Neural cell (in vitro differentiated cells): ENCODE measurements around the gene OST4. TPM values are rescaled to one million over a fixed set of nuclear protein-coding genes. Genes with fewer than 3 reads are reported as not detected.

Experiments used
- H2AFZ ChIP-seq: fragments of 200-600, 300-800 bp; sonication (generic), shearing (Covaris generic); 2 replicates; pipeline ENCODE4 v1.6.0; 2014; ENCODE audit warnings: low read depth, mild to moderate bottlenecking, antibody characterized with exemption, low read length, moderate library complexity
- H3F3A ChIP-seq: fragments of 200-600 bp; shearing (Covaris generic); 2 replicates; pipeline ENCODE4 v1.6.1; 2016; ENCODE audit warnings: mild to moderate bottlenecking, moderate library complexity, mixed read lengths, antibody characterized with exemption, low read length; ENCODE audit not compliant: insufficient read depth, poor library complexity, severe bottlenecking
- H3K27ac ChIP-seq: fragments of 200-600, 300-800 bp; sonication (generic), shearing (Covaris generic); 2 replicates; pipeline ENCODE4 v1.5.1; 2014; ENCODE audit warnings: mild to moderate bottlenecking, low read length, moderate library complexity
- H3K27me3 ChIP-seq: fragments of 300-800, 200-600 bp; sonication (generic), shearing (Covaris generic); 2 replicates; pipeline ENCODE4 v1.6.0; 2014; ENCODE audit warnings: mild to moderate bottlenecking, low read depth, low read length, moderate library complexity; ENCODE audit not compliant: insufficient read depth
- H3K36me3 ChIP-seq: fragments of 300-800, 200-600 bp; sonication (generic), shearing (Covaris generic); 2 replicates; pipeline ENCODE4 v1.5.1; 2014; ENCODE audit warnings: mild to moderate bottlenecking, antibody characterized with exemption, low read length, moderate library complexity; ENCODE audit not compliant: insufficient read depth
- H3K4me2 ChIP-seq: fragments of 300-800, 200-600 bp; sonication (generic), shearing (Covaris generic); 2 replicates; pipeline ENCODE4 v1.6.0; 2014; ENCODE audit warnings: mild to moderate bottlenecking, low read length
- H3K4me3 ChIP-seq: fragments of 300-800, 200-600 bp; sonication (generic), shearing (Covaris generic); 2 replicates; pipeline ENCODE4 v1.5.1; 2014; ENCODE audit warnings: mild to moderate bottlenecking, low read length, moderate library complexity
- H3K79me2 ChIP-seq: fragments of 200-600 bp; shearing (Covaris generic); replicated peaks from 2 replicates; pipeline ENCODE4 v1.6.0; 2014; ENCODE audit warnings: mild to moderate bottlenecking, low read length, moderate library complexity; ENCODE audit not compliant: insufficient read depth
- H3K9ac ChIP-seq: fragments of 300-800, 200-600 bp; sonication (generic), shearing (Covaris generic); 2 replicates; pipeline ENCODE4 v1.6.1; 2016; ENCODE audit warnings: mild to moderate bottlenecking, low read length, mixed read lengths
- H3K9me2 ChIP-seq: fragments of 200-600 bp; shearing (Covaris generic); 2 replicates; pipeline ENCODE4 v1.6.1; 2016; ENCODE audit warnings: mild to moderate bottlenecking, low read length, mixed read lengths; ENCODE audit not compliant: insufficient read depth
- H3K9me3 ChIP-seq: fragments of 200-600, 300-800 bp; sonication (generic), shearing (Covaris generic); 2 replicates; pipeline ENCODE4 v1.6.1; 2016; ENCODE audit warnings: mild to moderate bottlenecking, mixed run types, low read length, moderate library complexity, mixed read lengths
- H4K20me1 ChIP-seq: fragments of 200-600 bp; shearing (Covaris generic); 2 replicates; pipeline ENCODE4 v1.6.1; 2016; ENCODE audit warnings: mild to moderate bottlenecking, mixed run types; ENCODE audit not compliant: insufficient read depth
- CTCF ChIP-seq: fragments of 450-650 bp; IDR thresholded peaks from 2 replicates; pipeline ENCODE4 v1.5.1; 2014; ENCODE audit warnings: antibody characterized with exemption, mild to moderate bottlenecking, moderate library complexity; ENCODE audit not compliant: poor library complexity, severe bottlenecking
- EP300 ChIP-seq: fragments of 450-650 bp; conservative IDR thresholded peaks from 2 replicates; pipeline ENCODE4 v1.6.1; 2014; ENCODE audit warnings: antibody characterized with exemption, mild to moderate bottlenecking, moderate library complexity; ENCODE audit not compliant: poor library complexity, severe bottlenecking
- EZH2 ChIP-seq: fragments of 200-600, 300-800 bp; shearing (Covaris generic), sonication (generic); IDR thresholded peaks from 2 replicates; pipeline ENCODE4 v1.6.1; 2014; ENCODE audit warnings: antibody characterized with exemption, low read length, borderline replicate concordance, mild to moderate bottlenecking; ENCODE audit not compliant: insufficient read depth, poor library complexity, severe bottlenecking
- MXI1 ChIP-seq: fragments of 450-650 bp; conservative IDR thresholded peaks from 2 replicates; pipeline ENCODE4 v1.6.1; 2014; ENCODE audit warnings: antibody characterized with exemption, mild to moderate bottlenecking; ENCODE audit not compliant: poor library complexity, severe bottlenecking
- POLR2AphosphoS5 ChIP-seq: IDR thresholded peaks from 2 replicates; pipeline ENCODE4 v1.6.1; 2012
- RAD21 ChIP-seq: fragments of 450-650 bp; conservative IDR thresholded peaks from 2 replicates; pipeline ENCODE4 v1.6.1; 2014; ENCODE audit warnings: antibody characterized with exemption, mild to moderate bottlenecking, moderate library complexity
- SMC3 ChIP-seq: fragments of 450-650 bp; conservative IDR thresholded peaks from 2 replicates; pipeline ENCODE4 v1.6.1; 2014; ENCODE audit warnings: antibody characterized with exemption, mild to moderate bottlenecking, moderate library complexity; ENCODE audit not compliant: poor library complexity
- TAF1 ChIP-seq: IDR thresholded peaks from 2 replicates; pipeline ENCODE4 v1.6.1; 2012; ENCODE audit warnings: low read depth
- polyA plus RNA-seq: library from polyadenylated mRNA; depleted of rRNA; stranded (reverse); fragments of >200 nt; gene quantifications from 2 replicates; pipeline ENCODE4 v1.2.3, GENCODE V29; 2014
- TF ChIP-seq, protein P1 (sequence below): IDR thresholded peaks from 2 replicates; pipeline ENCODE4 v1.6.1; 2012; ENCODE audit warnings: borderline replicate concordance

The OST4 gene
- polyA plus RNA-seq, 1 donor from 2014 or later = 263 TPM

- no peak overlapping the region for H2AFZ ChIP-seq
- no peak overlapping the region for H3K4me2 ChIP-seq
- H3K79me2 ChIP-seq = peaks cover 3% of the 10 kb centered on the region
- no peak overlapping the region for H3K4me3 ChIP-seq
- H3K9me2 ChIP-seq = no peaks in the 10 kb centered on the region
- no peaks in the 10 kb centered on the region for H3F3A ChIP-seq
- no peak overlapping the region for H3K27ac ChIP-seq
- no peaks in the 10 kb centered on the region for H3K27me3 ChIP-seq
- no peaks in the 10 kb centered on the region for H3K36me3 ChIP-seq
- H3K9ac ChIP-seq = no peak overlapping the region
- H4K20me1 ChIP-seq = no peaks in the 10 kb centered on the region
- TF ChIP-seq CTCF (no peak), MXI1 (no peak)
- no peaks in the 10 kb centered on the region for H3K9me3 ChIP-seq
Measured at GRCh38 chr2:27038012-27038411, 33.4 kb downstream of the OST4 start.

DNA sequence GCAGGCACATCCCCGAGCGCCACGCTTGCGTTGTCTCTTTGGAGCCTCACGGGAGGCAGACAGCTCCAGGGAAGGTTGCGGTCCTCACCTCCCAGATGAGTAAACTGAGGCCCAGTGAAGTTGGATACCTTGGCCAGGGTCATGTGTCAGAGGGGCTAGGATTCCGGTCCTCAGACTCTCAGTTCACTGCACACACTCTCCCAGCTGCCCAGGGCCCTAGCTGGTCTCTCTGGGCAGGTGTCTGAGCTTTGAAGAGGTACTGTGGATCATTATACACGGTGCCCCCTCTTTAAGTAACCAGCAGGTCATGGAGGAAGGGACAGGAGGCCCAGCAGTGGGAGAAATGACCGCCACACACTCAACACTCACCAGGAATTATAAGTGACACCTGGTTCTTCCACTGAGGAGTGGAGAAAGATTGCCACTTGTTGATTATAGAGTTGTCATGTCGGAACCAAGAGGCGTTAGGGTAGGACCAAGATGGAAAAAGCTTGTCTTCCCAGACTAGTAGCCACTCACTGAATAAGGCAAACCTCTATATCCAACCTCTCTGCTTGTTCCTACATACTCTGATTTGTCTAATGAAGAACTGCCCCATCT is 38.1 kb downstream of the OST4 start:
- Histone ChIP-seq H3K27me3 (no peaks in the 10 kb centered on the region), H3K9ac (peak overlapping the region; percentile 68), H3K27ac (peak overlapping the region; percentile 38), H3K9me3 (no peaks in the 10 kb centered on the region), H3K4me2 (peak overlapping the region; percentile 95), H4K20me1 (no peaks in the 10 kb centered on the region), H3K79me2 (peaks cover 3% of the 10 kb centered on the region), H3F3A (no peaks in the 10 kb centered on the region), H3K9me2 (no peaks in the 10 kb centered on the region), H2AFZ (peak overlapping the region; percentile 42), H3K36me3 (no peaks in the 10 kb centered on the region), H3K4me3 (peak overlapping the region; percentile 87)
- TF ChIP-seq MXI1 (no peak), CTCF (no peak), EZH2 (no peak), TAF1 (no peak), SMC3 (no peak), EP300 (no peak), POLR2AphosphoS5 (no peak), RAD21 (no peak)
- TF ChIP-seq, protein P1, sequence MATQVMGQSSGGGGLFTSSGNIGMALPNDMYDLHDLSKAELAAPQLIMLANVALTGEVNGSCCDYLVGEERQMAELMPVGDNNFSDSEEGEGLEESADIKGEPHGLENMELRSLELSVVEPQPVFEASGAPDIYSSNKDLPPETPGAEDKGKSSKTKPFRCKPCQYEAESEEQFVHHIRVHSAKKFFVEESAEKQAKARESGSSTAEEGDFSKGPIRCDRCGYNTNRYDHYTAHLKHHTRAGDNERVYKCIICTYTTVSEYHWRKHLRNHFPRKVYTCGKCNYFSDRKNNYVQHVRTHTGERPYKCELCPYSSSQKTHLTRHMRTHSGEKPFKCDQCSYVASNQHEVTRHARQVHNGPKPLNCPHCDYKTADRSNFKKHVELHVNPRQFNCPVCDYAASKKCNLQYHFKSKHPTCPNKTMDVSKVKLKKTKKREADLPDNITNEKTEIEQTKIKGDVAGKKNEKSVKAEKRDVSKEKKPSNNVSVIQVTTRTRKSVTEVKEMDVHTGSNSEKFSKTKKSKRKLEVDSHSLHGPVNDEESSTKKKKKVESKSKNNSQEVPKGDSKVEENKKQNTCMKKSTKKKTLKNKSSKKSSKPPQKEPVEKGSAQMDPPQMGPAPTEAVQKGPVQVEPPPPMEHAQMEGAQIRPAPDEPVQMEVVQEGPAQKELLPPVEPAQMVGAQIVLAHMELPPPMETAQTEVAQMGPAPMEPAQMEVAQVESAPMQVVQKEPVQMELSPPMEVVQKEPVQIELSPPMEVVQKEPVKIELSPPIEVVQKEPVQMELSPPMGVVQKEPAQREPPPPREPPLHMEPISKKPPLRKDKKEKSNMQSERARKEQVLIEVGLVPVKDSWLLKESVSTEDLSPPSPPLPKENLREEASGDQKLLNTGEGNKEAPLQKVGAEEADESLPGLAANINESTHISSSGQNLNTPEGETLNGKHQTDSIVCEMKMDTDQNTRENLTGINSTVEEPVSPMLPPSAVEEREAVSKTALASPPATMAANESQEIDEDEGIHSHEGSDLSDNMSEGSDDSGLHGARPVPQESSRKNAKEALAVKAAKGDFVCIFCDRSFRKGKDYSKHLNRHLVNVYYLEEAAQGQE = no peak
